Activated CD4-positive, alpha-beta T cell treated with anti-CD3 and anti-CD28 coated beads for 24 hours (primary cell): ENCODE results near the gene GLIPR2.
"Not testable (repeated sequence)": the region's sequence is repeated elsewhere in the genome, so short reads cannot be mapped to it uniquely, and the experiment has no call there.

Source experiments
- DNase-seq, 2 donors: peaks; one replicate each; pipeline ENCODE4 v3.0.0-alpha.2; 2020; ENCODE audit warnings: low read depth in 2 of 2

The GLIPR2 gene

GRCh38 chr9:36136272-36136893 lies at the start of gene GLIPR2:
Gene GLIPR2 (plus strand): TSS chr9:36136733. CDS start chr9:36136779, 46 bp downstream.
- DNase-seq = peak; percentile 63 to 66

- not testable (repeated sequence) for DNase-seq
Observed at GRCh38 chr9:36087054-36087453, 49.5 kb upstream of the GLIPR2 start.

- DNase-seq = no peak
Observed at GRCh38 chr9:36088020-36088419, 48.5 kb upstream of the GLIPR2 start.

GRCh38 chr9:36091026-36091953 lies 45.2 kb upstream of the GLIPR2 start:
- DNase-seq = no peak

GRCh38 chr9:36092014-36092413 lies 44.5 kb upstream of the GLIPR2 start:
- DNase-seq = no peak

- peak; percentile 3 to 23 for DNase-seq
Observed at GRCh38 chr9:36092509-36093215, 43.9 kb upstream of the GLIPR2 start.

GRCh38 chr9:36093384-36093783 lies 43.1 kb upstream of the GLIPR2 start:
- DNase-seq = no peak

- DNase-seq = no peak
Observed at GRCh38 chr9:36099718-36100117, 36.8 kb upstream of the GLIPR2 start.

GRCh38 chr9:36100532-36100931 lies 36.0 kb upstream of the GLIPR2 start:
- no peak for DNase-seq

GRCh38 chr9:36101916-36102741 lies 34.4 kb upstream of the GLIPR2 start:
- no peak for DNase-seq

GRCh38 chr9:36102742-36103495 lies 33.6 kb upstream of the GLIPR2 start:
- peak; percentile 80 to 86 for DNase-seq

- no peak for DNase-seq
Observed at GRCh38 chr9:36109071-36109470, 27.5 kb upstream of the GLIPR2 start.

GRCh38 chr9:36110434-36110833 lies 26.1 kb upstream of the GLIPR2 start:
- no peak for DNase-seq

- no peak for DNase-seq
Observed at GRCh38 chr9:36112516-36112915, 24.0 kb upstream of the GLIPR2 start.

GRCh38 chr9:36113999-36114398 lies 22.5 kb upstream of the GLIPR2 start:
- DNase-seq = no peak

GRCh38 chr9:36116593-36116992 lies 19.9 kb upstream of the GLIPR2 start:
- no peak for DNase-seq

- DNase-seq = no peak
Observed at GRCh38 chr9:36118201-36118600, 18.3 kb upstream of the GLIPR2 start.

- DNase-seq = no peak
Observed at GRCh38 chr9:36118706-36119105, 17.8 kb upstream of the GLIPR2 start.

GRCh38 chr9:36119476-36119875 lies 17.1 kb upstream of the GLIPR2 start:
- DNase-seq = no peak

GRCh38 chr9:36120705-36121104 lies 15.8 kb upstream of the GLIPR2 start:
- DNase-seq = no peak

GRCh38 chr9:36121971-36122370 lies 14.6 kb upstream of the GLIPR2 start:
- no peak for DNase-seq
